DOHH2 (cell line): ENCODE measurements around the gene THAP11.
A peak's percentile ranks its signal among the peaks of the same experiment; 100 is the strongest.

Experiments
- H3F3A ChIP-seq: fragments of 200-600 bp; sonication (generic), shearing (Covaris generic); 2 replicates; pipeline ENCODE4 v1.6.0; 2016; ENCODE audit warnings: antibody characterized with exemption, mild to moderate bottlenecking; ENCODE audit not compliant: control insufficient read depth, insufficient read depth
- H3K27ac ChIP-seq: fragments of 200-600 bp; sonication (generic); 2 replicates; pipeline ENCODE4 v1.5.1; 2014; ENCODE audit warnings: low read depth, mild to moderate bottlenecking, low read length, moderate library complexity
- H3K27me3 ChIP-seq: fragments of 200-600 bp; sonication (generic); 2 replicates; pipeline ENCODE4 v1.6.1; 2014; ENCODE audit warnings: mild to moderate bottlenecking, low read length, mixed read lengths; ENCODE audit not compliant: control insufficient read depth
- H3K36me3 ChIP-seq: fragments of 200-600 bp; sonication (generic); 2 replicates; pipeline ENCODE4 v1.6.1; 2014; ENCODE audit warnings: mild to moderate bottlenecking, low read length, moderate library complexity, mixed read lengths; ENCODE audit not compliant: control insufficient read depth
- H3K4me1 ChIP-seq: fragments of 200-600 bp; sonication (generic); 2 replicates; pipeline ENCODE4 v1.6.1; 2014; ENCODE audit warnings: mild to moderate bottlenecking, low read length, mixed read lengths; ENCODE audit not compliant: control insufficient read depth
- H3K4me2 ChIP-seq: fragments of 200-600 bp; sonication (generic); 2 replicates; pipeline ENCODE4 v1.6.0; 2014; ENCODE audit warnings: mild to moderate bottlenecking, low read length, moderate library complexity
- H3K4me3 ChIP-seq: fragments of 200-600 bp; sonication (generic); 2 replicates; pipeline ENCODE4 v1.5.1; 2014; ENCODE audit warnings: mild to moderate bottlenecking, low read length, mixed read lengths
- H3K79me2 ChIP-seq: fragments of 200-600 bp; sonication (generic); 2 replicates; pipeline ENCODE4 v1.6.1; 2014; ENCODE audit warnings: mild to moderate bottlenecking, low read length, mixed read lengths; ENCODE audit not compliant: control insufficient read depth
- H3K9me2 ChIP-seq: fragments of 200-600 bp; sonication (generic); replicated peaks from 2 replicates; pipeline ENCODE4 v1.6.1; 2014; ENCODE audit warnings: mild to moderate bottlenecking, low read length, mixed read lengths; ENCODE audit not compliant: control insufficient read depth
- H3K9me3 ChIP-seq: fragments of 200-600 bp; sonication (generic); 2 replicates; pipeline ENCODE4 v1.6.1; 2014; ENCODE audit warnings: antibody characterized with exemption, low read length, mixed read lengths; ENCODE audit not compliant: control insufficient read depth, insufficient read depth
- H4K20me1 ChIP-seq: fragments of 200-600 bp; sonication (generic); 2 replicates; pipeline ENCODE4 v1.6.0; 2014; ENCODE audit warnings: low read depth, mild to moderate bottlenecking, antibody characterized with exemption, low read length, moderate library complexity; ENCODE audit not compliant: control insufficient read depth, insufficient read depth
- EZH2phosphoT487 ChIP-seq: fragments of 200-600 bp; sonication (generic); IDR thresholded peaks from 2 replicates; pipeline ENCODE4 v1.6.1; 2017; ENCODE audit warnings: borderline replicate concordance, mild to moderate bottlenecking, antibody characterized with exemption, low read length, moderate library complexity, mixed read lengths
- TF ChIP-seq, protein P1 (sequence below): fragments of 200-600 bp; sonication (generic); IDR thresholded peaks from one replicate; pipeline ENCODE4 v1.5.1; 2014; ENCODE audit warnings: antibody characterized with exemption, mild to moderate bottlenecking, low read depth, low read length; ENCODE audit not compliant: poor library complexity, severe bottlenecking

THAP11 gene

DNA sequence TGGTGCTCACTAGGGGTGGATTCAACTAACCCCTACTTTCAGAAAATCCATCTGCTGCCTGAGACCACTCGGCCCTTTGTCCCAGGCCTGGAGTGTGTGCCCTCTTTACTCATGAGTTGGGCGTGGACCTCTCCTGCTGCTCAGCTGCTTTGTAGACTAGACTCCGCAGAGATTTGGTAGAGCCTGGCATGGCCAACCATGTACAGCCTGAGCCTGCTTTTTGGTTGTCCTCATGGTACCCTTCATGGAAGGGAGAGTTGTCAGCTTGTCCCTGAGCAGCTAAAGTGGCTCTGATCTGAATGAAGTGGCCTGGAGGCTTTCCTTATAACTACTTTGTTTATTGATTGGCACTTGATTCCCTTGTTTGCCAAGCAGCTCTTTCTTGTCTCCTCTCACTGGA lies 32.3 kb downstream of the THAP11 start:
- H3K4me1 ChIP-seq = peaks cover 22% of the 10 kb centered on the region
- no peaks in the 10 kb centered on the region for H3K27me3 ChIP-seq
- H4K20me1 ChIP-seq = peaks cover 4% of the 10 kb centered on the region; the same call in 1 of the 2 replicates
- no peaks in the 10 kb centered on the region for H3K9me2 ChIP-seq
- TF ChIP-seq, protein P1, sequence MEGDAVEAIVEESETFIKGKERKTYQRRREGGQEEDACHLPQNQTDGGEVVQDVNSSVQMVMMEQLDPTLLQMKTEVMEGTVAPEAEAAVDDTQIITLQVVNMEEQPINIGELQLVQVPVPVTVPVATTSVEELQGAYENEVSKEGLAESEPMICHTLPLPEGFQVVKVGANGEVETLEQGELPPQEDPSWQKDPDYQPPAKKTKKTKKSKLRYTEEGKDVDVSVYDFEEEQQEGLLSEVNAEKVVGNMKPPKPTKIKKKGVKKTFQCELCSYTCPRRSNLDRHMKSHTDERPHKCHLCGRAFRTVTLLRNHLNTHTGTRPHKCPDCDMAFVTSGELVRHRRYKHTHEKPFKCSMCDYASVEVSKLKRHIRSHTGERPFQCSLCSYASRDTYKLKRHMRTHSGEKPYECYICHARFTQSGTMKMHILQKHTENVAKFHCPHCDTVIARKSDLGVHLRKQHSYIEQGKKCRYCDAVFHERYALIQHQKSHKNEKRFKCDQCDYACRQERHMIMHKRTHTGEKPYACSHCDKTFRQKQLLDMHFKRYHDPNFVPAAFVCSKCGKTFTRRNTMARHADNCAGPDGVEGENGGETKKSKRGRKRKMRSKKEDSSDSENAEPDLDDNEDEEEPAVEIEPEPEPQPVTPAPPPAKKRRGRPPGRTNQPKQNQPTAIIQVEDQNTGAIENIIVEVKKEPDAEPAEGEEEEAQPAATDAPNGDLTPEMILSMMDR = no peak
- no peak for TF ChIP-seq EZH2phosphoT487
- no peak overlapping the region for H3K27ac ChIP-seq
- peak overlapping the region; percentile 85 for H3K4me3 ChIP-seq
- no peaks in the 10 kb centered on the region for H3K9me3 ChIP-seq
- peak overlapping the region; percentile 73 for H3K4me2 ChIP-seq
- H3K79me2 ChIP-seq = peaks cover 40% of the 10 kb centered on the region
- peaks cover 68% of the 10 kb centered on the region for H3K36me3 ChIP-seq
- peaks cover 18% of the 10 kb centered on the region for H3F3A ChIP-seq

DNA sequence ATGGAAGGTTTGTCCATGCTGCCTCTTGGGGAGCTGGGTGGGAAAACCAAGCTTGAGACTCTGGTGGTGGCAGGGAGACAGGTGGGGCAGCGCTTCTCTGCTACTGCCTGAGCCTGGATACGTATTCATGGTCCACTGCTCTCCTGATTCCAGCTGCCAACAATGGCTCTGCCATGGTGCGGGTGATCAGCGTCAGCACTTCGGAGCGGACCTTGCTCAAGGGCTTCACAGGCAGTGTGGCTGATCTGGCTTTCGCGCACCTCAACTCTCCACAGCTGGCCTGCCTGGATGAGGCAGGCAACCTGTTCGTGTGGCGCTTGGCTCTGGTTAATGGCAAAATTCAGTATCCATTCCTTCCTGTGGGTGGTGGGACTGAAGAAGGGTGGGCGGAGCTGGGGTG lies 34.9 kb downstream of the THAP11 start:
- H3K36me3 ChIP-seq = peaks cover 73% of the 10 kb centered on the region
- TF ChIP-seq, protein P1 = no peak
- TF ChIP-seq EZH2phosphoT487 = no peak
- no peaks in the 10 kb centered on the region for H3K9me3 ChIP-seq

DNA sequence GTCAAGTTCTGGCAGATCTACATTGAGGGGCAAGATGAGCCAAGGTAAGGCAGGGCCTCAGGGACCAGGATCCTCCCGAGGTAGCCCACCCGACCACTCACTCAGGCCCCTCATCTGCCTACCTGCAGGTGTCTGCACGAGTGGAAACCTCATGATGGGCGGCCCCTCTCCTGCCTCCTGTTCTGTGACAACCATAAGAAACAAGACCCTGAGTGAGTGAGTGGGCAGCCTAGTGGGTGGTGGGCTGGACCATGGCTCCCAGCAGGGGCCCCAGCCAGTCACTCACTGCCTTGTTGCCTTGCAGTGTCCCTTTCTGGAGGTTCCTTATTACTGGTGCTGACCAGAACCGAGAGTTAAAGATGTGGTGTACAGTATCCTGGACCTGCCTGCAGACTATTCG lies 36.1 kb downstream of the THAP11 start:
- Histone ChIP-seq H3K36me3 (peaks cover 83% of the 10 kb centered on the region), H3K4me3 (no peak overlapping the region), H3F3A (no peaks in the 10 kb centered on the region), H4K20me1 (peaks cover 4% of the 10 kb centered on the region; the same call in 1 of the 2 replicates), H3K4me1 (peaks cover 15% of the 10 kb centered on the region), H3K79me2 (peaks cover 36% of the 10 kb centered on the region), H3K27me3 (no peaks in the 10 kb centered on the region), H3K27ac (no peak overlapping the region), H3K4me2 (no peak overlapping the region), H3K9me3 (no peaks in the 10 kb centered on the region), H3K9me2 (no peaks in the 10 kb centered on the region)
- TF ChIP-seq EZH2phosphoT487 = no peak
- TF ChIP-seq, protein P1 = no peak

More for the DNA sequence above, 34.9 kb downstream of the THAP11 start:
- Histone ChIP-seq H3F3A (peaks cover 5% of the 10 kb centered on the region; the same call in 1 of the 2 replicates), H3K27ac (no peak overlapping the region), H3K9me2 (no peaks in the 10 kb centered on the region), H3K4me1 (peaks cover 22% of the 10 kb centered on the region), H3K4me2 (no peak overlapping the region), H4K20me1 (peaks cover 4% of the 10 kb centered on the region; the same call in 1 of the 2 replicates), H3K27me3 (no peaks in the 10 kb centered on the region), H3K79me2 (peaks cover 40% of the 10 kb centered on the region), H3K4me3 (no peak overlapping the region)
